NB4 (cell line): Measurements from ENCODE around the gene PRKG1.

Experiments used
- DNase-seq: peaks from one replicate; pipeline ENCODE4 v3.0.0; 2010; ENCODE audit warnings: low read depth
- H3K4me3 ChIP-seq: one replicate; pipeline ENCODE4 v1.5.1; 2011; ENCODE audit warnings: mild to moderate bottlenecking, low read depth, low read length, moderate library complexity
- MYC ChIP-seq: IDR thresholded peaks from 2 replicates; pipeline ENCODE4 v1.6.1; 2011; ENCODE audit warnings: low read depth, low read length
- POLR2A ChIP-seq: IDR thresholded peaks from 2 replicates; pipeline ENCODE4 v1.6.1; 2011; ENCODE audit warnings: mild to moderate bottlenecking; ENCODE audit not compliant: insufficient read length; ENCODE audit errors: extremely low read depth
- TF ChIP-seq, protein P1 (sequence below): IDR thresholded peaks from 2 replicates; pipeline ENCODE4 v1.6.1; 2011; ENCODE audit warnings: low read depth, low read length
- TF ChIP-seq, protein P2 (sequence below): IDR thresholded peaks from one replicate; pipeline ENCODE4 v1.5.1; 2012; ENCODE audit warnings: low read depth, low read length

Gene PRKG1

DNA sequence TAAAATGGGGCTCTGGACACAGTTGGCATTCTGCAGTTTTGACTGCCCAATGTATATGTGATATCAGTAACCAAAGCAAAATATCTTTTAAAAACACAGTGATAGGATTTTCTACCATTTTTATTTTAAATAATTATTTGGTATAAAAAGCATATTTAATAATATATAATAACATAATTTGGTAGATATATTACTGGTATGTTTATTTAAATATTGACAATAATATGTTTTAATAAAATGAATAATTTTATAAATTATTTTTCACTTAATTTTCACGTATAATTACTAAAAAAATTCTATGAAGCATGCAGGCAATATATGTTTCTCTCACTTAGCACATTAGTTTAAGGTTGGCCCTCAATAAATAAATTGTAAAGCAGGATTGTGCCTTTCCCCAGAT lies 269.1 kb downstream of the PRKG1 start:
- TF ChIP-seq MYC (no peak), POLR2A (no peak)
- TF ChIP-seq, protein P1, sequence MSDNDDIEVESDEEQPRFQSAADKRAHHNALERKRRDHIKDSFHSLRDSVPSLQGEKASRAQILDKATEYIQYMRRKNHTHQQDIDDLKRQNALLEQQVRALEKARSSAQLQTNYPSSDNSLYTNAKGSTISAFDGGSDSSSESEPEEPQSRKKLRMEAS, result no peak
- TF ChIP-seq, protein P2, sequence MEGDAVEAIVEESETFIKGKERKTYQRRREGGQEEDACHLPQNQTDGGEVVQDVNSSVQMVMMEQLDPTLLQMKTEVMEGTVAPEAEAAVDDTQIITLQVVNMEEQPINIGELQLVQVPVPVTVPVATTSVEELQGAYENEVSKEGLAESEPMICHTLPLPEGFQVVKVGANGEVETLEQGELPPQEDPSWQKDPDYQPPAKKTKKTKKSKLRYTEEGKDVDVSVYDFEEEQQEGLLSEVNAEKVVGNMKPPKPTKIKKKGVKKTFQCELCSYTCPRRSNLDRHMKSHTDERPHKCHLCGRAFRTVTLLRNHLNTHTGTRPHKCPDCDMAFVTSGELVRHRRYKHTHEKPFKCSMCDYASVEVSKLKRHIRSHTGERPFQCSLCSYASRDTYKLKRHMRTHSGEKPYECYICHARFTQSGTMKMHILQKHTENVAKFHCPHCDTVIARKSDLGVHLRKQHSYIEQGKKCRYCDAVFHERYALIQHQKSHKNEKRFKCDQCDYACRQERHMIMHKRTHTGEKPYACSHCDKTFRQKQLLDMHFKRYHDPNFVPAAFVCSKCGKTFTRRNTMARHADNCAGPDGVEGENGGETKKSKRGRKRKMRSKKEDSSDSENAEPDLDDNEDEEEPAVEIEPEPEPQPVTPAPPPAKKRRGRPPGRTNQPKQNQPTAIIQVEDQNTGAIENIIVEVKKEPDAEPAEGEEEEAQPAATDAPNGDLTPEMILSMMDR, result no peak
- DNase-seq, result no peak
- no peak overlapping the region for H3K4me3 ChIP-seq

DNA sequence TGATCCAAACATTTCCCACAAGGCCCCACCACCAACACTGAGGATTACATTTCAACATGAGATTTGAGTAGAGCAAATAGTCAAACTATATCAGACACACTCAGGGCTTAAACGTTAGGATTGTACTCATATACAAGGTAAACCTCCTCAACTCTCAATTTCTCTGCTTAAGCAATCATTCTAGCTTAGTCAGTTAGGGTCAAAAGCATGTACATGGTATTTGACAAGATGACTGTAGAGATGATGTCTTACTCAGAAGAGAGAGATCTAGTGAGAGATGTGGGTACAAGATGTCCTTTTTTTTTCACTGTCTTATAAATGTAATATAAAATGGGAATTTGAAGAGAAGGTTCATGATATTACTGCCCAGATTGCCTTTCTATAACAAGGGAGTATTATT lies 270.1 kb downstream of the PRKG1 start:
- H3K4me3 ChIP-seq, result no peak overlapping the region
- DNase-seq, result no peak
- TF ChIP-seq POLR2A (no peak), MYC (no peak)
- TF ChIP-seq, protein P2, result no peak
- TF ChIP-seq, protein P1, result no peak

DNA sequence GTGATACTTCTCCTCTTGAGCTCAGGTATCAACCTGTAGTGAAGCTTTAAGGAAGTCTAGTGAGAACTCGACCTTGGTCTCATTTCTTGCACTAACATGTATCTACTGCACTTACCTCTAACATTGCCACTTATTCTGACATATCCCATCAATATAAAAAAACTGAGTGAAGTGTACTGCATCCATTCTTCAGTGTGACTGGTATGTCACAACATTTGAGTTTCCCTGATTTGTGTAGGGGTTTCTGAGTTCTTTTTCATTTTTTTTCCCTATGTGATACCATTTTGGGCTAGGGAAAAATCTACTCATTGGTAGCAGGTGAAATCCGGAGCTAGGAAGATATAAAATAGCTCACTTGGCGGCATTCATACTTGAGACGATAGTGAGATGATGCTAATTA lies 274.3 kb downstream of the PRKG1 start:
- H3K4me3 ChIP-seq, result no peak overlapping the region
- DNase-seq, result no peak
- TF ChIP-seq, protein P1, result no peak
- TF ChIP-seq MYC (no peak), POLR2A (no peak)

DNA sequence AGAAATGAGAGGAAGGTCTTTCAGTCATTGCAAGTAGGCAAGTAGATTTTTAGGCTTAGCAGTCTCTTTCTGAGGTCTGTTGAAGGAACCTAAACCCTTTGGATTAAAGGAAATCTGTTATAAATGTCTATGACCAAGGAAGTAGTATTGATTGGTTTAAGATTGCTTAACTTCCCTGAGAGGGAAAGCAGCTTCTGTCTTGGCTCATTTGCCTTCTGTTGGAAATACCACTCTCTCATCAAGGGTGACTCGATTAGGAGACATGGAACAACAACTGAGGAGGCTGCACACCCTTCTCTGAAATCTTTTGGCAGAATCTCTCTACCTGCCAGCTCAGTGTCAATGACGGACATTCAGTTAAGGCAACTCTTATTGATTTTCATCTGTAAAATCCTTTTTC lies 282.9 kb downstream of the PRKG1 start:
- no peak for TF ChIP-seq MYC
- no peak for TF ChIP-seq POLR2A
- TF ChIP-seq, protein P2, result no peak
- TF ChIP-seq, protein P1, result no peak
- no peak for DNase-seq
- no peak overlapping the region for H3K4me3 ChIP-seq

DNA sequence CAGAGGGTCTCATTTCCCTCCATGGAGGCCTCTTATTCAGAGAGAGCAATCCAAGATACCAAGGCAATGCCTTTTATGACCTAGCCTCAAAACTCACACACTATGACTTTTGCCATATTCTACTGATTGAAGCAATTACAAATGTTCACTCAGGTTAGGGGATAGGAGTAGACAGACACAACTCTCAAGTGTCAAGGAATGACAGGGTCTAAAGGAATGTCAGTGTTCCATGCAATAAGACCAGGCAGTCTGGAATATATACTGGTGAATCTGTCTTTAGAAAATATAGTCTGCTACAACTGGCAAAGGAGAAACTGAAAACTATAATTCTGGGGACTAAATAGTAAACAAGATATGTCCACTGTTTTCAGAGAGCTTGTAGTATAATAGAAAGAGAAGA lies 283.9 kb downstream of the PRKG1 start:
- TF ChIP-seq POLR2A (no peak), MYC (no peak)
- TF ChIP-seq, protein P2, result no peak
- TF ChIP-seq, protein P1, result no peak
- H3K4me3 ChIP-seq, result no peak overlapping the region
- no peak for DNase-seq

DNA sequence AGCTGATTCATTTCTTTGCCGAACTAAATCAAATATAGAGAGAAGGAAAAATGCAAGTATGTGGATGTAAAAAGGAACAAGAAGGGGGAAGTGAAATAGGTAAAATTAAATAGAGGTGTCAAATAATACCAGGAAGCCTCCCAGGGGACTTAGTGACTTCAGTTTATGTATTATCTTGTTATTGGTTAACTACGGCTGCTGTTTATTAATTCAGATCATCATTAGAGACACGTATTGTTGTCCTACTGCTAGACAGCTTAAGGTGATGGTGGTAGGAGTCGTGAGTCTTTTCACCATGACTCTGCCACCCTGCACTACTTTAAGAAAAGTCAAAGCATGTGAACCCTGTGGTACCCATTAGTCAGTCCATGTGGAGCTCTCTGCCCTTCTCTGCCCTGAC lies 289.1 kb downstream of the PRKG1 start:
- TF ChIP-seq, protein P1, result no peak
- TF ChIP-seq POLR2A, result no peak
- TF ChIP-seq, protein P2, result no peak
- TF ChIP-seq MYC, result no peak
- H3K4me3 ChIP-seq, result no peak overlapping the region
- DNase-seq, result no peak
